GM10266 (cell line): ENCODE measurements around the gene ATL3.
"Not testable (repeated sequence)": the region's sequence is repeated elsewhere in the genome, so short reads cannot be mapped to it uniquely, and the experiment has no call there.

Source experiments
- DNase-seq: peaks from one replicate; pipeline ENCODE4 v3.0.0; 2012; ENCODE audit errors: extremely low spot score
- CTCF ChIP-seq: IDR thresholded peaks from 2 replicates; pipeline ENCODE4 v1.5.1; 2012; ENCODE audit warnings: mild to moderate bottlenecking, low read depth; ENCODE audit not compliant: control insufficient read depth, insufficient read depth; ENCODE audit errors: missing control alignments

The ATL3 gene

GRCh38 chr11:63635762-63636465 lies 35.3 kb downstream of the ATL3 start:
- peak; percentile 69 for DNase-seq
- peak; percentile 80 for TF ChIP-seq CTCF

- DNase-seq: no peak
- TF ChIP-seq CTCF: no peak
Measured at GRCh38 chr11:63629426-63629825, 41.8 kb downstream of the ATL3 start.

GRCh38 chr11:63623513-63624140 lies 47.5 kb downstream of the ATL3 start:
- no peak for TF ChIP-seq CTCF
- DNase-seq: no peak

GRCh38 chr11:63622323-63622722 lies 48.9 kb downstream of the ATL3 start:
- DNase-seq: no peak
- TF ChIP-seq CTCF: no peak

GRCh38 chr11:63621071-63621470 lies 50.1 kb downstream of the ATL3 start:
- DNase-seq: no peak
- no peak for TF ChIP-seq CTCF

GRCh38 chr11:63619967-63620366 lies 51.2 kb downstream of the ATL3 start:
- TF ChIP-seq CTCF: no peak

GRCh38 chr11:63617686-63618085 lies 53.5 kb downstream of the ATL3 start:
- DNase-seq: not testable (repeated sequence)

More at GRCh38 chr11:63619967-63620366, 51.2 kb downstream of the ATL3 start:
- no peak for DNase-seq
